GM21360 (cell line): Measurements from ENCODE around the gene VPS41.
A peak's percentile ranks its signal among the peaks of the same experiment; 100 is the strongest.

Source experiments
- ATAC-seq: cut with Tn5 transposase; IDR thresholded peaks from one replicate; pipeline ENCODE4 v1.9.1; 2021; ENCODE audit warnings: mild to moderate bottlenecking, moderate library complexity; ENCODE audit not compliant: unreplicated experiment

VPS41 gene

DNA sequence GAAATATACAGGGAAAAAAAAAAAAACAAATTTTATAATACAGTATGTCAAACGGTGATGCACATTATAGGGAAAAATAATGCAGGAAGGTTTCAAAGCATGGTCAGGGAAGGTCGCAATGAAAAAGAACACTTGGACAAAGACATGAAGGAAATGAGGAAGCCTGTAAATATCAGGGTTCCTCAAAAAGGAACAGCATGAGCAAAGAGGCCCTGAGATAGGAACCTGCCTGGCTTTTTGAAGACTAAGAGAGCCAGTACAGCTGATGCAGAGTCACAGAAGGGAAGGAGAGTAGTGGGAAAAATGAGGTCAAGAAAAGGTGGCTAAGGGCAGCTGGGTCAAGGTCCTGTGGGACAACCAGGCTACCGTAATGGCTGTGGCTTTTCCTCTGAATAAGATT is 1.9 kb downstream of the VPS41 start:
- ATAC-seq, result no peak

DNA sequence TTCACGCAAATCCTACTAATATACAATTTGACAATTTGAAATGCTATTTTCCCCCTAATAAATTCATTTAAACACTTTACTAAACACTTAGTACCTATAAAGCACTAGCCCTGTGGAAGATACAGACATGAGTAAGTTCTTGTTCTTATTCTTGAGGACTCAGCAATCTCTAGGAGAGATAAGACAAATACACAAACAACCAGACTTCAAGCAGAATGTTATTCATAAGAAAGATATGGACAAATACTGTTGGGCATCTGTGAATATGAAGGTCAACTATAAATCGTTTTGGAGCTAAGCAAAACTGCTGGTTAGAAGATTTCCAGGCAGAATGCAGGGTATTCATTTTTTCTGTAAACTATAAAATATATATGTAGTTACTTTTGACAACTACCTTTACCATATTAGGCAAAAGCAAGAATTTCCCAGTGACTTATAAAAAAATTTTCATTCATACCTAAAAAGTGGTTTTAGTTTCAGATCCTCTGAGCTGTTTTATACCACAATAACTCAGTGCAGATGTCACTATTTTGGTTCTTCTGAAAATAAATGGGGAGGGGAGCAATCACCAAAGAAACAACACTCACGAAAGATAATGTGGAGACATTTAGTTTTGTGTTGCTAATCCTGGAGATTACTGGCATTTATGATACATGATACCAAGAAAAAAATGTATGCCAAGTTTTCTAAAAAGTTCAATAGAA is 3.8 kb downstream of the VPS41 start:
- ATAC-seq, result peak; percentile 33

DNA sequence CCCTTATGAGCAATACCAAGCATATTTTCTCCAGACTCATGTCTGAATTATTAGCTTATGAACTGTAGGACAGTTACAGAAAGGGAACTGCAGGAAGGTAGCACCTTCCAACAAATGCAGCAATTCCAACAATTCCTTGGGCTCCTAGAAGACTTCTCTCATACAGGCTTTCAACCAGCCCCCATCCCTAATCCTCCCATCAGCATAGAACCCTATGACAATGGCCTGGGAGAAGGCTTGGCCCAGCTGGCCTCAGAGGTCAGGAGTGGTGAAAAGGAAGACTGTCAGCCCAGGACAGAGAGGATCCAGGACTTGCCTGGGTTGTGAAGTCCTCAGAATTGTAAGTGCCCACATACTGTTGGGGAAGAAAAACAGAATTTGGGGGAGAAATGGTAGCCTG is 5.9 kb downstream of the VPS41 start:
- no peak for ATAC-seq

DNA sequence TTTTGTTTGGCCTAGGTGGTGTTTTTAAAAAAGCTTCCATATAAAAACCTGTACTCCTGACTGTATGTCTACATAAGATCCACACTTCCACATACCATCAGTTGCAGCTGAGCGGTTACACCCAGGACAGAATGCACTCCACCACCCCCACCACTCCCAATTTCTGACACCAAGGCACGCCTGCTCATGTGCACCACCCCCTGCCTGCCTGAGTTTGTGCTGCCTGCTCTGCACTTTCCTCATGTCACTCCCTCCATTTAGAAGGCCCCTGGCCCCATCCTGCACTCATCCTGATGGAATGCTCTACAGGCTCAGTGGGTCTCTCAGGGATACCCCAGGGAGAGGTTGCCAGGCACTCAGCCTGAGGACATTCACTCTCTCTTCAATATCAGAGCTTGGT is 6.5 kb downstream of the VPS41 start:
- ATAC-seq, result no peak

DNA sequence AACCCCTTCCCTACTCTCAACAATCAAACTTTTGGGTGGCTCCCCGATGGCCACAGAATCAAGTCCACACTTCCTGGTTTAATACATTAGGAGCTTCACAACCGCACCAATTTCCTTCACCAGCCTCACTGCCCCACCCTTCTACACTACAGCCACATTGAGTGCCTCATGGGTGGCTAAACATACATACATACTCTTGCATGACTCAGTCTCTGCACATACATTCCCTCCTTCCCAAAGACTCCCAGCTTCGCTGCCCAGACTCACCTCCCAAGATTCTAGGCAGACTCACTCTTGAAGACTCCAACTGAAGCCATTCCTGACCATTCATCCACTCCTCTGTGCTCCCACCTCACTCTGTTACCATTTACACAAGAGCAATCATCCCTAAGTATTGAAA is 15.9 kb downstream of the VPS41 start:
- ATAC-seq, result no peak

DNA sequence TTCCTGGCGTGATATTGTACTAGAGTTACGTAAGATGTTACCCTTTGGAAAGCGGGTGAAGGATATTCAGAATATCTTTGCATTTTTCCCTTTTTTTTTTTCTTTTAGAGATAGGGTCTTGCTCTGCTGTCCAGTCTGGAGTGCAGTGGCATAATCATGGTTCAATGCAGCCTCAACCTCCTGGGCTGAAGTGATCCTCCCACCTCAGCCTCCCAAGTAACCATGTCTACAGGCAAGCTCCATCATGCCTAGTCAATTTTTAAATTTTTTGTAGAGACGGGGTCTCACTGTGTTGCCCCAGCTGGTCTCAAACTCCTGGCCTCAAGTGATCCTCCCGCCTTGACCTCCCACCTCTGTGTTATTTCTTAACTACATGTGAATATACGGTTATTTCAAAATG is 18.4 kb downstream of the VPS41 start:
- ATAC-seq, result no peak

DNA sequence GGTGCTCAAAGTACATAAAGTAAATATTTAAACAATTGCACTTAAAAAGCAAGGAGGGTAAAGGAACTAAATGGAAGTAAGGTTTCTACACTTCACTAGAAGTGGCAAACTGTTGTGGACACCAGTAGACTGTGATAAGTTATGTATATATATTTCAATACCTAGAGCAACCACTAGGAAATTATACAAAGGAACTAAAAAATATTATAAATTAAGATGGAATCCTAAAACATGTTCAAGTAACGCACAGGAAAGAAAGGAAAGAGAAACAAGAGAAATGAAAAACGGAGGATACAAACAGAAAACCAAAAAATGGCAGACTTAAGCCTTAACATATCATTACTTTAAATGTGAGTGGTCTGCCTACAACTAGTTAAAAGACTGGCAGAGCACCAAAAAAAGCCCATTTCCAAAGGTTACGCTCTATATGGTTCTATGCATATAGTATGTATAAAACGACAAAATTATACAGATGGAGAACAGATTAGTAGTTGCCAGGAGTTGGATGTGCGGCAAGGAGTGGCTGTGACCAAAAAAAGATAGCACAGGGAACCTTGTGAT is 19.0 kb downstream of the VPS41 start:
- no peak for ATAC-seq

DNA sequence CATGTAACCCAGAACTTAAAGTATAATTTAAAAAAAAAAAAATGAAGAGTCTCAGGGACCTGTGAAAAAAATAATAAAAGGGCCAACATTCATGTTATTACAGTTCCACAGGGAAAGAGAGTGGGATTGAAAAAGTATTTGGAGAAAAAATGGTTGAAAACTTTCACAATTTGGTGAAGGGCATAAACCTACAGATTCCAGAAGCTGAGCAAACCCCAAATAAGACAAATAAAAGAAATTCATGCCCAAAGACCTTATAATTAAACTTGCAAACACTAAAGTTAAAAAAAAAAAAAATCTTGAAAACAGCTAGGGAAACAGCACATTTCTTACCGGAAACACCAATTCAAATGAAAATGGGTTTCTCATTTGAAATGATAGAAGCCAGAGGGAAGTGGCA is 19.9 kb downstream of the VPS41 start:
- ATAC-seq, result no peak

DNA sequence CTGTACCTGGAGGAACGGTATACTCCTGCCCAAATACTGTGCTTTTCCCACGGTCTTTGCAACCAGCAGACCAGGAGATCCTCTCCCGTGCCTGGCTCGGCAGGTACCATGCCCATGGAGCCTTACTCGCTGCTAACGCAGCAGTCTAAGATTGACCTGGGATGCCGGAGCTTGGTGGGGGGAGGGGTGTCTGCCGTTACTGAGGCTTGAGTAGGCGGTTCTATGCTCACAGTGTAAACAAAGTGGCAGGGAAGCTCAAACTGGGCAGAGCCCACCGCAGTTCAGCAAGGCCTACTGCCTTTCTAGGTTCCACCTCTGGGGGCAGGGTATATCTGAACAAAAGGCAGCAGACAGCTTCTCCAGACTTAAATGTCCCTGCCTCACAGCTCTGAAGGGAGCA is 22.7 kb downstream of the VPS41 start:
- ATAC-seq, result no peak

DNA sequence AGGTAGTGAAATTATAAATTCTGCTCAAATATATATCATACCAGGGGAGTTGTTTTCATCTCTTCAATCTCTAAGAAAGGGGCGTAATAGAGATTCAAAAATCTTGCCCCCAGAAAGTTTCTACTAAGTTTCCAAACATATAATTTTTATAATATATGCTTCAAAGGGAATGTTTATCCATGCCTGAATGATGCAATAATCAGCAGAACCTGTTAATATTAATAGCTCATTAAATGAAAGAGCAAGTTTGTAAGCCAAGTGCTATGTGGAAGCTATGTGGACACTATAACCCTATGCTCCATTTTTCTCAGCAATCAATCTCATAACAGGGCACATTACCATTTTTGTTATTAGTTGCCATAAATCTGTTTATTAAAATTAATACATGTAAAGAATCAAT is 25.3 kb downstream of the VPS41 start:
- no peak for ATAC-seq

DNA sequence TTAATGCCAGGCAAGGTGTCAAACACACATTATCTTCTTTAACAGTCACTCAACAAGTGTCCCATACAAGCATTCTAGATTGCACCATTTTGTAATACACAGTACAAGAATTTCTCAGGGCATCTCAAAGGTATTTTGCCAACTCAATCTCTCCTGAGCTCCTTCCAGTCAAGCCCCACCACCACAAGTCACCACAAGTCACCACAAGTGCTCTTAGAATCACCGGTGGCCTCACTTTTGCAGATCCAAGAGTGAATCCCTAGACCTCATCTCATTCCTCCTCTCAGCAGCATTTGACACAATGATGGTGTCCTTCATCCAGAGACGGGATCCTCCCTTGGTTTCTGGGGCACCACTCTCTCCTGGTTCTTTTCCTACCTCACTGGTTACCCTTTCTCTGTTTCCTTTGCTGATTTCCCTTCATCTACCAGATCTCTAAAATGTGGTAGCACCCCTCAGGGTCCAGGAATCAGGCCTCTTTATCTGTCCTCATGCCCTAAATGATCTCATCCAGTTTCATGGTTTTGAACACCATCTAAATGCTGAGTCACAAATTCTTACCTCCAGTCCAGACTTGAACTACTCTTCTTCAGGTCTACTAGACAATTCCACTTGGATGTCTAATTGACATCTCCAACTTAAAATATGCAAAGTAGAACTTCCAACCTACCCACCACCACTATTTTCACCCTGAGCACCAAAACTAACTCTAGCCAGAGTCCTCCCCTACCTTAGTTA is 26.9 kb downstream of the VPS41 start:
- no peak for ATAC-seq

DNA sequence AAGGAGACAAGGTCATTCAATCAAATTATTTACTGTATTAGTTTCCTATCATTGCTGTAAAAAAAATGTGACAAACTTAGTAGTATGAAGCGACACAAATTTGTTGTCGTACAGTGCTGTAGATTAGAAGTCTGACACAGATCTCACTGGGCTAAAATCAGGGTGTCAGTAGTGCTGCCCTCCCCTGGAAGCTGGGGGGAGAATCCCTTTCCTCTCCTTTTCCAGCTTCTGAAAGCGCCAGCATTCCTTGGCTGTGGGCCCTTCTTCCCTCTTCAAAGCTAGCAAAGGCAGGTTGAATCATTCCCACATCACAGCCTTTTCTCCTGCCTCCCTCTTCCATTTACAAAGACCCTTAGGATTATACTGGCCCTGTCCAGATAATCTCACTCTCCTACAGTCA is 28.0 kb downstream of the VPS41 start:
- no peak for ATAC-seq

DNA sequence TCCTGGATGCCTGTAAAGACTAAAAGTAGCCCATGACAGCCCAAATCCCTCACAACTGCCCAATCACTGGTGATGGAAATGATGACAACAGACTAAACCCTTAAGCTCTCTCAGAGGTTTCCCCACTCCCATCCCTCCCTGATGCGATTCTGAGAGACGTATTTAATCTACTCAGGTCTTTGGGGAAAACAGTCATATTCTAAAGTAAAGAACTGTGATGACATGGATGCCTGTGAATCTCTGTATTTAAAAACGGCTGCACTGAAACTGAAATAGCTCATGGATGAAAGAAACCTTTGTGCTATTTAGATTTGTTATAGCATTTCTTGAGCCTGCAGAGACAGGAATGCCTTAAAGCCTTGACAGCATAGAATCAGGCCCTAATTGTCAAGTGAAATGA is 28.5 kb downstream of the VPS41 start:
- no peak for ATAC-seq

DNA sequence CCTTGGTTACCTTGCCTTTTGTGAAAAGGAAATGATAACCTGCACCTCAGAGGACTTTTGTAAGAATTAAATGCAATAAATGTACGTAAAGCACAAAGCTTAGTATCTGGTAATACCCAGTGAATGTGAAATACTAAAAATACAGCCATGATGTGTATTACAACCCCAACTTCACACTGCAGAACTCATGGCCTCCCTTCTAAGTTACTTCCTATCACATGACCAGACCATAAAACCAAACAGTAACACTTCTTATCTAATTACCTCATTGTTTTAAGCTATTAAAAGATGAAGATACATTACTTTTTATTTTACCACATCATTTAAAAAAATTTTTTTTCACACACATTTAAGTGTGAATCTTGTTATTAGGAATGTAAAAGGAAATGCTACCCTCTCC is 29.0 kb downstream of the VPS41 start:
- no peak for ATAC-seq

DNA sequence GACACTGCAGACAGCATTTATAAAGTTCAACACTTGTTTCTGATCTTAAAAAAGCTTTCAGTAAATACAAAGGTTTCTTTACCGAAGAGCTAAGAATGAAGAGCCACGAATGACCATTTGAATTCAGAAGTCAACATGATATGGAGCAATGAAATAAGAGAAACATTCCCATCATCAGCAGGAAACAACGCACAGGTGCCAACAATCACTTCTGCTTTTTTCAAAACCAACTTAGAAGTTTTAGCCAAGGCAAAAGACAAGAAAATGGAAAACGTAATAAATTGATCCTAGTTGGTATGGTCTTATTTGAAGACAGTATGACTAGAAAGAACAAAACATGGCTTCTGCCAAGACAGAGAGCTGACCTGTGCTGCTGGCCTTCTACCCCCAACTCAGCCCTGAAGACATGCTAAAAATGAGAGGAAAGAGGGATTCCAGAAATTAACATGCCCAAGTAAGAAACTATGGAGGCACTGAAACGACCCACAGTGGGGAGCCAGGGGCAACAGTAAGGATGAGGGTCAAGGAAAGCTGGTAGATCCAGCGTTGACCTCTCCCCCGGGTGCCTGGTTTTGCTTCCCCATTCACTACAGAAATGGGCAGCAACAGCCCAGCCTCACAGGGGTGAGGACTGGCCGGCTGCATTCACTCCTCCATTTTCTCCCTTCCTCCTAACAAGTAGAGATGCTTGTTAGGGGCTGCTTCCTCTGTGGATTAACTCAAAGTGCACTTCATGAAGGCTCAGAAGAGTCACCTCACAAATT is 30.1 kb downstream of the VPS41 start:
- no peak for ATAC-seq

DNA sequence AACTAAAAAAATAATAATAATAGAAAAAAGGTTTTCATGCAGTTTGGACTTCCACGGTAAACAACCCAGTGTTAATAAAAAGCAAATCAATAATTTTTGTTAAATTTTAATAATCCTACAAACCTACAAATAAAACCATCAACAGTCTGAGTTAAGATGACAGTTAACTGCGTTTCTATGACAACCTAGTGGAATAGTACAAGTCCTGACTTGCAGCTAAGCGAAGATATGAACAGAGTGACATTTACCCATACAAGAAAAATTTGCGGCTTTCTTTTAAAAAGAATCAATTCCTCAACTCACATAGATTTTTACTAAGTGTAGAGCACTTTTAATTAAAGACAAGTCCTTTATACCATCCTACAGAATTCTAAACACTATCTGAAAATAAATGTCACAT is 35.6 kb downstream of the VPS41 start:
- no peak for ATAC-seq

DNA sequence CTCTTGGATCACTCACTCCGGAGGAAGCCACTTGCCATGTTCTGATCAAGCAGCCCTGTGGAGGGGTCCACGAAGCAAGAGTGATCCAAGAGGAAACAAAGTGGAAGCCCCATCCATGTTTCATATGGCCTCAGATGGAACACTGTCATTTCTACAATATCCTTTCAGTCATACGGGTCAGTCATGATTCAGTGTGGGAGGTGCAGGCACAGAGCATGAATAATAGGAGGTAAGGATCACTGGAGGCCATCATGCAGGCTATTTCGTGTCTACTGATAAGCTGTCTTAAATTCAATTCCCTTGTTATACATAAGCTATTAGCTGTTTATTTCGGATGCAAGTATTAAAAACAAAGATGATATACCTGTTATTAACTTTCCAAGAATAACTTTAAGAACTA is 36.8 kb downstream of the VPS41 start:
- ATAC-seq, result no peak

DNA sequence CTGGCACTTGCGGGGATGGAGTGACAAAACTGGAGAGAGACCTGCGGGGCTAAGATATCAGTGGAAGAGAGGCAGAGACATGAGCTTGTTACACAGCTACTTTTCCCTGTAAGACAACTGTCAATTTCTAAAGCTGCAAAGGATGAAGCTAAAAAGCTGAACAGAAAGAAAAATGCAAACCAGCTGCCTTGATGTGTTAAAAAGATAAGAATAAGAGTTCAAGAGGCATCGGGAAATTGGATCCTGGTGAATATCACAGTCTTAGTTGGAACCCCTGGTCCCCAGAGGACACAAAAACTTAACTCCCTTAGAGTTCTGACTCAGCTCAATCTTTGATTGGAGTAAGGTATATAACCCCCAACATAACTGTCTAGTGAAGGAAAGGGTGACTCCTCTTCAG is 38.8 kb downstream of the VPS41 start:
- ATAC-seq, result no peak

DNA sequence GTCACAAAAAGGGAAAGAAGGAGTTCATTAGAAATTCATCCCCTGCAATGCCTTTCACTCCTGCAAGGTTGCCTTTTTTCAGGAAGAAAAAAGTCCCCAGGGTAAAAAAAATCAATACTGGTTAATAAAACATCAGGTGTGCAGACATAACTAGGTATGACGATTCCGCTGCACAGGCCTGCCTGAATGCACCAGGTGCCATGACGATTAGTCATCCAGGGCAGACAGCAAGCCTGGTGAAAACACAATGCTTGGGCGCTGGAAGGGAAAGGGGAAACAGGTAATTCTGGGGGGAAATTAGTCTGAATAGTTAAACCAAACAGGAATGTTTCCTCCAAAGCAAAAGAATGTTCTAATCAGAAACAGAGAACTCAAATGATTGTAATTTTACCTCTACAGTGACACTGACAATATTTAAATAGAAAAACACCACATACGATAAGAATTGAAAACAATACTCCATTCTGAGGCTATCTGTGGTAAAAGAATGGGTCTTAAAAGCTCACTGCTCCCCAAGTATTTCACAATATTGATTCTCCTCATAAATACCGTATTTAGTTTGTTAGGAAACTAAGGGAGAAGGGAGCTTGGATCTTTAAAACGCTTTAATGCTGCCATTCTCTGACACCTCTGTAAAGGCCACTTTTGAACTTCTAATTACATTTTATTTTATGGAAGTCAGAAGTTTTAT is 45.2 kb downstream of the VPS41 start:
- no peak for ATAC-seq

DNA sequence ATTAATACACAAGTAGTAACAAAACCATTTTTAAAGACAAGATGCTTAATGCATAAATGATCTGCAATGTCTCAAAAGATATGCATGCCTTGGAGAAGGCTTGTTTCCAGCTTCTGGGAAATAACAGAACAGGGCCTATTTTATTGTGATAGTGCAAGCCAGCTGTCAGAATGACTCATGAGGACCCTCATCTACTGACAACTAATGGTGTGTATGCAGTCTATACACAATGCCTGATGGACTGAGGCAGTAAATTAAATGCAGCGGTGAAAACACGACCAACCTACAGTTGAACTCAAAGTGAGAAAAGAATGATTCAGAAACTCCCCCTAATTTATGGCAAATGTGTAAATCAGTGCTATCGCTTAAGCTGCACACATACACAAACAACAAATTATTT is 46.3 kb downstream of the VPS41 start:
- ATAC-seq, result no peak

DNA sequence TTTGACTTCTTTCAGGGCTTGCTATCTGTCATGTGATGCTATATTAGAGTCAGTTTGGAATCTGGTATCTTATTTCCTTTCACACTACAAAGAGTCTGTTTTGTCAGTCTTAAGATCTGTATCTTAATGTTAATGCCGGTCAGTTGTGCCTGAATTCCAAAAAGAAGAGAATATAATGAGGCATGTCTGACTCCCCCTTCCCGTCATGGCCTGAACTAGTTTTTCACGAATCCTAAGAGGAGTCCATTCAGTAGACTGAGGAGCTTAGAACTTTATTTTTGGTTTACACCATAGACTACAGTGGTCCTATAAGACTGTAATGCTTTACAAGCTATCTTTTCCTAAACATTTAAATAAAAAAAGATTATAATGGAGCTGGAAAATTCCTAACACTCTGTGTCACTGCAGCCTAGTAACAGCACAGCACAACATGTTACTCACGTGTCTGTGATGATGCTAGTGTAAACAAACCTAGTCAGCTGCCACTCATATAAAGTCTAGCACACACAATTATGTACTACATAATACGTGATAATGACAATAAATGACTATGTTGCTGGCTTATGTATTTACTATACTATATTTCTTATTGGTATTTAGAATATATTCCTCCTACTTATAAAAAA is 50.6 kb downstream of the VPS41 start:
- ATAC-seq, result no peak
